Mesendoderm (in vitro differentiated cells): ENCODE measurements around the gene TLN1.

Experiments
- DNase-seq: peaks from one replicate; pipeline ENCODE4 v3.0.0; 2013
- H2AK5ac ChIP-seq: 2 replicates; pipeline ENCODE4 v1.6.1; 2013; ENCODE audit warnings: low read length, inconsistent platforms
- H2BK120ac ChIP-seq: 2 replicates; pipeline ENCODE4 v1.6.1; 2013; ENCODE audit warnings: low read depth, mild to moderate bottlenecking, low read length, moderate library complexity, mixed read lengths
- H2BK15ac ChIP-seq: replicated peaks from 2 replicates; pipeline ENCODE4 v1.6.1; 2013; ENCODE audit warnings: low read depth, mild to moderate bottlenecking, moderate library complexity
- H2BK5ac ChIP-seq: 2 replicates; pipeline ENCODE4 v1.6.1; 2013; ENCODE audit warnings: low read length, inconsistent platforms
- H3K18ac ChIP-seq: 2 replicates; pipeline ENCODE4 v1.6.1; 2013; ENCODE audit warnings: mild to moderate bottlenecking, low read length, mixed read lengths
- H3K23ac ChIP-seq: one replicate; pipeline ENCODE4 v1.6.1; 2013; ENCODE audit warnings: low read length
- H3K27ac ChIP-seq: 2 replicates; pipeline ENCODE4 v1.5.1; 2013; ENCODE audit warnings: low read depth, mild to moderate bottlenecking, inconsistent platforms, low read length, moderate library complexity
- H3K27me3 ChIP-seq: 2 replicates; pipeline ENCODE4 v1.6.1; 2013; ENCODE audit warnings: low read length, control low read depth, mild to moderate bottlenecking, inconsistent platforms; ENCODE audit not compliant: insufficient read depth, poor library complexity
- H3K36me3 ChIP-seq: 2 replicates; pipeline ENCODE4 v1.6.1; 2013; ENCODE audit warnings: low read length, inconsistent platforms; ENCODE audit not compliant: control insufficient read depth, insufficient read depth
- H3K4ac ChIP-seq: one replicate; pipeline ENCODE4 v1.6.1; 2013; ENCODE audit warnings: low read depth, mild to moderate bottlenecking, low read length, moderate library complexity
- H3K4me1 ChIP-seq: 2 replicates; pipeline ENCODE4 v1.6.1; 2013; ENCODE audit warnings: low read depth, low read length, inconsistent platforms; ENCODE audit not compliant: control insufficient read depth
- H3K4me2 ChIP-seq: 2 replicates; pipeline ENCODE4 v1.6.1; 2013; ENCODE audit warnings: low read length
- H3K4me3 ChIP-seq: 2 replicates; pipeline ENCODE4 v1.5.1; 2013; ENCODE audit warnings: mild to moderate bottlenecking, low read length
- H3K56ac ChIP-seq: one replicate; pipeline ENCODE4 v1.6.1; 2013; ENCODE audit warnings: low read length
- H3K79me1 ChIP-seq: 2 replicates; pipeline ENCODE4 v1.6.1; 2013; ENCODE audit warnings: low read length, inconsistent platforms
- H3K79me2 ChIP-seq: 2 replicates; pipeline ENCODE4 v1.6.1; 2013; ENCODE audit warnings: mild to moderate bottlenecking, low read length; ENCODE audit not compliant: control insufficient read depth, insufficient read depth
- H3K9ac ChIP-seq: 2 replicates; pipeline ENCODE4 v1.6.1; 2013; ENCODE audit warnings: low read length, inconsistent platforms
- H4K5ac ChIP-seq: one replicate; pipeline ENCODE4 v1.6.1; 2013; ENCODE audit warnings: low read length
- H4K8ac ChIP-seq: one replicate; pipeline ENCODE4 v1.6.1; 2013; ENCODE audit warnings: low read depth, mild to moderate bottlenecking, control low read depth, low read length, moderate library complexity
- WGBS: extraction: QIAGEN DNeasy Blood & Tissue Kit; methylation state at CpG from one replicate; pipeline ENCODE4 v1.1.7; 2013; ENCODE audit warnings: low lambda C conversion rate, missing lambda C conversion rate; ENCODE audit not compliant: insufficient coverage; ENCODE audit errors: extremely low coverage; 5-methylcytosine and 5-hydroxymethylcytosine counted together

Gene TLN1

DNA sequence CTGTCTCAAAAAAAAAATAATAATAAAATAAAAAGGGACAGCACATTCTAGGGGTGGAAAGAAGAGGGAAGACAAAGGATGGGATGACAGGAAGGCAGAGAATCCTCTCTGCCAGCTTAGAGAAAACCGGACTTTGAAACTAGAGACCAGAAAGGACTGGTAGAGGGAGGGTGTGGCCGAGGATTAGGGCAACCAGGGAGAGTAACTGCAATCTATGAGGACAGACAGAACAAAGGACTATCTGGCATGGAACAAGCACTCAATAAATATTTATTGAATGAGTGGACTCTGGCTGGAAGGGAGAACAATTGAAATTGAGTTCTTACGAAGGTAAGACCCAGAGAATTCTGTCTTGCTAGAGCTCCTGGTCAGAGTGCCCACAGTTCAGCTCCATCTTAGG is 14.6 kb upstream of the TLN1 start:
- H3K27me3 ChIP-seq: no peaks in the 10 kb centered on the region
- peak overlapping the region; percentile 59 for H3K4me2 ChIP-seq
- WGBS: no CpG with 5 or more reads among the region's 3 CpGs
- peaks cover 16% of the 10 kb centered on the region for H3K36me3 ChIP-seq
- peaks cover 28% of the 10 kb centered on the region for H3K79me1 ChIP-seq
- no peak overlapping the region for H4K5ac ChIP-seq
- no peak overlapping the region for H2BK120ac ChIP-seq
- no peak overlapping the region for H3K4me3 ChIP-seq
- H3K23ac ChIP-seq: no peak overlapping the region
- no peak overlapping the region for H3K27ac ChIP-seq
- H2BK5ac ChIP-seq: no peak overlapping the region
- peak overlapping the region; percentile 83 for H3K9ac ChIP-seq
- peak overlapping the region; percentile 31 for H3K56ac ChIP-seq
- no peak overlapping the region for H4K8ac ChIP-seq
- H2BK15ac ChIP-seq: no peak overlapping the region
- no peak overlapping the region for H2AK5ac ChIP-seq
- H3K18ac ChIP-seq: no peak overlapping the region
- H3K4ac ChIP-seq: no peak overlapping the region
- H3K4me1 ChIP-seq: peaks cover 15% of the 10 kb centered on the region
- H3K79me2 ChIP-seq: peaks cover 31% of the 10 kb centered on the region
- no peak for DNase-seq

DNA sequence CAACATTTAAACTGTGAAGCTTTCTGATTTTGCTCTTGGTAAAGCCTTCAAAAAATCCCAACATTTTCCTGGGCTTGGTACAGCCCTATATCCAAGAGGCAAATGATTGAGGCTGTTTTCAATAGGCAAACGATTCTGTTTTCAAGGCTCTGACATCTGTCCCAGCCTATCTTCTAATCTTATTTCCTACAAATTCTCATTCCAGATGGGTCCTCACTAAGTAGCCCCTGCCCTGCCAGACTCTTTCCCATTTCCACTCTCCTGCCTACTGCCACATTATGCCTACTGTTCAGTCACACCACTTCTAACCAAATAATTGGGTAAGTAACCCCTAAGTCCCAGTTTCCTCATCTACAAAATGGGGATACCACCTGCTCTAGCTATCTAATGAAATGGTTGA is 13.6 kb upstream of the TLN1 start:
- Histone ChIP-seq H3K4me3 (no peak overlapping the region), H4K5ac (no peak overlapping the region), H2BK5ac (no peak overlapping the region), H3K4me2 (no peak overlapping the region), H2AK5ac (no peak overlapping the region), H3K36me3 (peaks cover 16% of the 10 kb centered on the region), H3K79me2 (peaks cover 31% of the 10 kb centered on the region), H4K8ac (no peak overlapping the region), H3K9ac (no peak overlapping the region), H3K27ac (no peak overlapping the region), H3K27me3 (no peaks in the 10 kb centered on the region), H3K4ac (no peak overlapping the region), H3K56ac (no peak overlapping the region), H2BK15ac (no peak overlapping the region), H3K23ac (no peak overlapping the region), H3K79me1 (peaks cover 28% of the 10 kb centered on the region), H3K4me1 (peaks cover 15% of the 10 kb centered on the region), H3K18ac (no peak overlapping the region), H2BK120ac (no peak overlapping the region)
- DNase-seq: no peak
- no CpG with 5 or more reads among the region's 1 CpG for WGBS

- H3K23ac ChIP-seq: no peak overlapping the region
- H3K79me2 ChIP-seq: peaks cover 31% of the 10 kb centered on the region
- no peak overlapping the region for H2BK5ac ChIP-seq
- DNase-seq: no peak
- H2BK15ac ChIP-seq: no peak overlapping the region
- H3K36me3 ChIP-seq: peaks cover 22% of the 10 kb centered on the region
- no peak overlapping the region for H3K4me3 ChIP-seq
- no peak overlapping the region for H3K9ac ChIP-seq
- no peak overlapping the region for H4K8ac ChIP-seq
- WGBS: no CpG with 5 or more reads among the region's 8 CpGs
- no peak overlapping the region for H3K27ac ChIP-seq
- no peak overlapping the region for H2AK5ac ChIP-seq
- H3K56ac ChIP-seq: no peak overlapping the region
- no peak overlapping the region for H3K4ac ChIP-seq
- H2BK120ac ChIP-seq: no peak overlapping the region
- H3K79me1 ChIP-seq: peaks cover 24% of the 10 kb centered on the region
- peaks cover 12% of the 10 kb centered on the region for H3K4me1 ChIP-seq
- H3K27me3 ChIP-seq: no peaks in the 10 kb centered on the region
- H3K4me2 ChIP-seq: no peak overlapping the region
- no peak overlapping the region for H3K18ac ChIP-seq
- H4K5ac ChIP-seq: no peak overlapping the region
Measured at GRCh38 chr9:35743880-35744518, 12.0 kb upstream of the TLN1 start.

- Histone ChIP-seq H2BK15ac (no peak overlapping the region), H3K79me2 (peaks cover 29% of the 10 kb centered on the region), H2BK120ac (no peak overlapping the region), H3K4me3 (no peak overlapping the region), H3K23ac (no peak overlapping the region), H2AK5ac (no peak overlapping the region), H3K4me2 (no peak overlapping the region), H3K4ac (no peak overlapping the region), H3K79me1 (peaks cover 24% of the 10 kb centered on the region), H3K18ac (no peak overlapping the region), H3K4me1 (peaks cover 12% of the 10 kb centered on the region), H3K27me3 (no peaks in the 10 kb centered on the region), H3K9ac (no peak overlapping the region), H3K36me3 (peaks cover 27% of the 10 kb centered on the region), H3K27ac (no peak overlapping the region), H4K8ac (no peak overlapping the region), H2BK5ac (no peak overlapping the region), H3K56ac (no peak overlapping the region), H4K5ac (no peak overlapping the region)
- no peak for DNase-seq
- WGBS: no CpG with 5 or more reads among the region's 2 CpGs
Measured at GRCh38 chr9:35743452-35743851, 11.5 kb upstream of the TLN1 start.

DNA sequence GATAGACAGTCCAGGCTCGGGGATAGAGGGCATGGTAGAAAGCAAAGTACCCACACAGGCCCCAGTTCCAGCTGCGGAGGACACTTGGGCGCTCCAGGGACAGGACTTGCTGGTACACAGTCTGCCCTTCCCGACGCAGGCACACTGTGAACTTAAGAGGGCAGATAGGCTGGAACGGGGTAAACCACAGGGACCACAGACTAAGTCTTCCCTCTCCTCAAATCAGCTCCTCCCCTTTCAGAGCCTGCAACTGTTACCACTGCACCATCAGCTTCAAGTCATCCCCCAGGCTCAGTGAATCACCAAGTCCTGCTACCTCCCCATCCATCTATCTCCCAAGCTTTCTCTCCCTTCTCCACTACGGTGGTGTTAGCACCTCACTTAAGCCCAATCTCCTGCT is 9.7 kb upstream of the TLN1 start:
- Histone ChIP-seq H3K36me3 (peaks cover 34% of the 10 kb centered on the region), H4K5ac (no peak overlapping the region), H3K18ac (no peak overlapping the region), H3K27ac (no peak overlapping the region), H3K56ac (no peak overlapping the region), H3K79me2 (peaks cover 12% of the 10 kb centered on the region), H2AK5ac (no peak overlapping the region), H3K4me2 (no peak overlapping the region), H3K4ac (no peak overlapping the region), H3K23ac (no peak overlapping the region), H3K4me3 (no peak overlapping the region), H4K8ac (no peak overlapping the region), H2BK5ac (no peak overlapping the region), H3K4me1 (peaks cover 2% of the 10 kb centered on the region), H2BK15ac (no peak overlapping the region), H3K27me3 (no peaks in the 10 kb centered on the region), H2BK120ac (no peak overlapping the region), H3K79me1 (peaks cover 15% of the 10 kb centered on the region), H3K9ac (no peak overlapping the region)
- DNase-seq: no peak
- no CpG with 5 or more reads among the region's 7 CpGs for WGBS

DNA sequence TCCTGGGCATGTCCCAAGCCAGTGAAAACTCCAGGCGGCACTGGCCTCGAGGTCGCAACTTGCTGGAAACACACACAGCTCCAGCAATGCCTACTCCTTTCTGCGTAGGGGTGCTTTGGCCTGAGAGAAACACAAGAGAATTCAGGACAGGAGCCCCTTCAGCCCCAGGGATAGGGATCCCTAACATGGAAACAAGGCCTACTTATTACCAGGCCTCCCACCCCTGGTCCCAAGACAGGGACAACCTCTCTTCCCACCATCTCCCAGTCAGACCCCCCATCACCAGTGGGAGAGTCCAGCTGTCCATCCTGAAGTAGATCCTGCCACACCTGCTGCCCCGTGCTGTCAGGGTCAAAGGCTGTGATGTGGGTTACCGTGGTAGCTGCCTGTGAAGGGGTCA is 8.2 kb upstream of the TLN1 start:
- no CpG with 5 or more reads among the region's 6 CpGs for WGBS
- H3K27ac ChIP-seq: no peak overlapping the region
- DNase-seq: no peak
- no peak overlapping the region for H3K4me2 ChIP-seq
- H4K5ac ChIP-seq: no peak overlapping the region
- H3K56ac ChIP-seq: no peak overlapping the region
- no peak overlapping the region for H2BK5ac ChIP-seq
- no peak overlapping the region for H3K18ac ChIP-seq
- H3K4me1 ChIP-seq: no peaks in the 10 kb centered on the region
- H2AK5ac ChIP-seq: no peak overlapping the region
- H3K79me1 ChIP-seq: peaks cover 8% of the 10 kb centered on the region
- H3K4me3 ChIP-seq: no peak overlapping the region
- no peaks in the 10 kb centered on the region for H3K27me3 ChIP-seq
- H4K8ac ChIP-seq: no peak overlapping the region
- H2BK15ac ChIP-seq: no peak overlapping the region
- H3K23ac ChIP-seq: no peak overlapping the region
- H3K79me2 ChIP-seq: peaks cover 2% of the 10 kb centered on the region
- no peak overlapping the region for H2BK120ac ChIP-seq
- H3K4ac ChIP-seq: no peak overlapping the region
- H3K9ac ChIP-seq: no peak overlapping the region
- H3K36me3 ChIP-seq: peaks cover 34% of the 10 kb centered on the region
